ENCODE measurements around the gene KRTAP5-4. TPM values are rescaled to one million over a fixed set of nuclear protein-coding genes. Genes with fewer than 3 reads are reported as not detected.

KRTAP5-4 gene
- total and polyA plus RNA-seq, 2 donors (not counting 1 experiment from before 2014, with no cell fraction given): not detected

DNA sequence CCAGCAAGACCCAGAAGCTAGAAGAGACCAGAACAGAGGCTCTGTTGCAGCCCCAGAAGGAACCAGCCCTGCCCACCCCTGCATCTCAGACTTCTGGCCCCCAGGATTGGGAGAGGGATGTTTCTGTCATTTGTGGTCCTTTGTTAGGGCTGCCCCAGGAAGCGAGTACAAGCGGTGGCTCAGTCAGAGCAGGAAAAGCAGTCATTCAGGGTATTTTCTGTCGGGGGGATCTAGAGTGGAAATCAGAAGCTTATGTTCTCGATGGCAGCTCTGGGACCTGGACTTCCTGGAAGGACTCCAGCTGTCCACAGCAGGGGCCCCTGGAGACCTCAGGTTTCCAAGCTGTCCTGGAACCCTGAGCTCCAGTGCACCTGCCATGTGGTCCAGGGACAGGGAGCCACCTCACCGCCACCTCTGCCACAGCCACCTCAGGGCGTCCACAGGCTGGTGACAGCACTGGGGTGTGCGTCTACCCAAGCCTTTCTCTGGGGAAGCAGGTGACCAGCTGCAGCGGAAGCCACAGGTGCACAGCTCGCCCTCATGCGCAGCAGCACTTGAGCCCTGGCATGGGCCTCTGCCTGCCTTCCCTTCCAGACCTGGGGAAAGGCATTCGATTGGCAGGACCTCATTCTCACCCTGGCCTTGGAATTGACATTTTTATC, 10.2 kb upstream of the KRTAP5-4 start:
- no peak overlapping the region for H3K4me3 ChIP-seq (replicated peaks in 1 of 4; ENCODE audit: control extremely low read depth in 1 of 4, insufficient read depth in 1 of 4, low read depth in 3 of 4, low read length in 4 of 4)
- H4K20me1 ChIP-seq (ENCODE audit: control insufficient read depth, extremely low read depth, insufficient read depth, low read length): no peaks in the 10 kb centered on the region
- H3K4me1 ChIP-seq (ENCODE audit: control insufficient read depth, extremely low read depth, insufficient read depth, low read length): no peaks in the 10 kb centered on the region
- no peak overlapping the region for H3K4me2 ChIP-seq (ENCODE audit: extremely low read depth, insufficient read depth, low read length)
- no peak overlapping the region for H3K27ac ChIP-seq (ENCODE audit: insufficient read depth, low read length)
- no peak for DNase-seq (ENCODE audit: low read depth in 2 of 2)
- no peak overlapping the region for H2AFZ ChIP-seq (ENCODE audit: low read length)
- TF ChIP-seq EZH2 (IDR thresholded peaks at IDR 0.05; ENCODE audit: low read length, missing control alignments): no peak
- TF ChIP-seq, protein P1, sequence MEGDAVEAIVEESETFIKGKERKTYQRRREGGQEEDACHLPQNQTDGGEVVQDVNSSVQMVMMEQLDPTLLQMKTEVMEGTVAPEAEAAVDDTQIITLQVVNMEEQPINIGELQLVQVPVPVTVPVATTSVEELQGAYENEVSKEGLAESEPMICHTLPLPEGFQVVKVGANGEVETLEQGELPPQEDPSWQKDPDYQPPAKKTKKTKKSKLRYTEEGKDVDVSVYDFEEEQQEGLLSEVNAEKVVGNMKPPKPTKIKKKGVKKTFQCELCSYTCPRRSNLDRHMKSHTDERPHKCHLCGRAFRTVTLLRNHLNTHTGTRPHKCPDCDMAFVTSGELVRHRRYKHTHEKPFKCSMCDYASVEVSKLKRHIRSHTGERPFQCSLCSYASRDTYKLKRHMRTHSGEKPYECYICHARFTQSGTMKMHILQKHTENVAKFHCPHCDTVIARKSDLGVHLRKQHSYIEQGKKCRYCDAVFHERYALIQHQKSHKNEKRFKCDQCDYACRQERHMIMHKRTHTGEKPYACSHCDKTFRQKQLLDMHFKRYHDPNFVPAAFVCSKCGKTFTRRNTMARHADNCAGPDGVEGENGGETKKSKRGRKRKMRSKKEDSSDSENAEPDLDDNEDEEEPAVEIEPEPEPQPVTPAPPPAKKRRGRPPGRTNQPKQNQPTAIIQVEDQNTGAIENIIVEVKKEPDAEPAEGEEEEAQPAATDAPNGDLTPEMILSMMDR (conservative IDR thresholded peaks at IDR 0.05 in 1 of 2, IDR thresholded peaks at IDR 0.05 in 1 of 2; ENCODE audit: low read depth in 1 of 2, low read length in 2 of 2): no peak
- H3K36me3 ChIP-seq (ENCODE audit: control insufficient read depth, insufficient read depth, low read length): no peaks in the 10 kb centered on the region
- H3K27me3 ChIP-seq (ENCODE audit: control insufficient read depth, insufficient read depth, low read length): peaks cover 2% of the 10 kb centered on the region
- H3K9me3 ChIP-seq (ENCODE audit: control insufficient read depth, insufficient read depth, low read depth, low read length): no peaks in the 10 kb centered on the region
- no peak overlapping the region for H3K9ac ChIP-seq (ENCODE audit: insufficient read depth, low read length)
- H3K79me2 ChIP-seq (ENCODE audit: control insufficient read depth, insufficient read depth, low read length): no peaks in the 10 kb centered on the region

DNA sequence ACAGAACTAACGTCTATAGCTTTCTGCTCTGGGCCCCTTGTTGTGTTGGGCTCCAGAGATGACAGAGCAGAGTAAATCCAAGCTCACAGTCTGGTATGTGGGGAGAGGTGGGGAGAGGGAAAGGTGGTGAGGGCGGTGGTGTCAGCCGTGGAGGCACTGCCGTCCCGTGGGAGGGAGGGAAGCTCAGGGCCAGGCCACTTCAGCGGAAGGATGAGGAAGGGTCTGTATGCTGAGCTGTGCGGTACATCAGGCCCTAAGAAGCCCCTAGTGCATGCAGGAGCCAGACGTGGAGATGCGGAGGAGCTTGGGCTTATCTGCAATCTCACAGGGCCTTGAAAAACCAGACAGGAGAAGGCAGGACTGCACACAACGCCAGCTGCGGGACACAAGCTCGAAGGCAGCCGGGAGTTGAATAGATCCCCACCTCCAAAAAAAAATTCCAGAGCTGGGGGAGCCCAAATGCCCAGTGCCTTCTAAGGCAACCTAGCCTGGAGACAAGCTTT, 9.2 kb upstream of the KRTAP5-4 start:
- no peak overlapping the region for H3K27ac ChIP-seq (ENCODE audit: insufficient read depth, low read length)
- peaks cover 2% of the 10 kb centered on the region for H3K27me3 ChIP-seq (ENCODE audit: control insufficient read depth, insufficient read depth, low read length)
- no peaks in the 10 kb centered on the region for H3K4me1 ChIP-seq (ENCODE audit: control insufficient read depth, extremely low read depth, insufficient read depth, low read length)
- DNase-seq (ENCODE audit: low read depth in 2 of 2): no peak
- TF ChIP-seq EZH2 (IDR thresholded peaks at IDR 0.05; ENCODE audit: low read length, missing control alignments): no peak
- TF ChIP-seq, protein P1 (conservative IDR thresholded peaks at IDR 0.05 in 1 of 2, IDR thresholded peaks at IDR 0.05 in 1 of 2; ENCODE audit: low read depth in 1 of 2, low read length in 2 of 2): no peak
- no peaks in the 10 kb centered on the region for H3K79me2 ChIP-seq (ENCODE audit: control insufficient read depth, insufficient read depth, low read length)
- H3K9me3 ChIP-seq (ENCODE audit: control insufficient read depth, insufficient read depth, low read depth, low read length): no peaks in the 10 kb centered on the region
- no peak overlapping the region for H3K9ac ChIP-seq (ENCODE audit: insufficient read depth, low read length)
- H3K36me3 ChIP-seq (ENCODE audit: control insufficient read depth, insufficient read depth, low read length): no peaks in the 10 kb centered on the region
- no peaks in the 10 kb centered on the region for H4K20me1 ChIP-seq (ENCODE audit: control insufficient read depth, extremely low read depth, insufficient read depth, low read length)
- H2AFZ ChIP-seq (ENCODE audit: low read length): no peak overlapping the region
- H3K4me2 ChIP-seq (ENCODE audit: extremely low read depth, insufficient read depth, low read length): no peak overlapping the region
- no peak overlapping the region for H3K4me3 ChIP-seq (replicated peaks in 1 of 4; ENCODE audit: control extremely low read depth in 1 of 4, insufficient read depth in 1 of 4, low read depth in 3 of 4, low read length in 4 of 4)

DNA sequence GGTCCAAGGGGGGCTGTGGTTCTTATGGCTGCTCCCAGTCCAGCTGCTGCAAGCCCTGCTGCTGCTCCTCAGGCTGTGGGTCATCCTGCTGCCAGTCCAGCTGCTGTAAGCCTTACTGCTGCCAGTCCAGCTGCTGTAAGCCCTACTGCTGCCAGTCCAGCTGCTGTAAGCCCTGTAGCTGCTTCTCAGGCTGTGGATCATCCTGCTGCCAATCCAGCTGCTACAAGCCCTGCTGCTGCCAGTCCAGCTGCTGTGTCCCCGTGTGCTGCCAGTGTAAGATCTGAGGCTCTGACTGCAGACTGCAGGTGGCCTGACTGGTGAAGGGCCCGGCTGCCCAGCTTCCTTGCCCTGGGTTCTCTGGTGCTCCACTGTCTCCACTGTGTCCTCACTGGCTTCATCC, 8.3 kb upstream of the KRTAP5-4 start:
- Histone ChIP-seq H4K20me1 (ENCODE audit: control insufficient read depth, extremely low read depth, insufficient read depth, low read length) (no peaks in the 10 kb centered on the region), H2AFZ (ENCODE audit: low read length) (no peak overlapping the region), H3K27ac (ENCODE audit: insufficient read depth, low read length) (no peak overlapping the region), H3K9me3 (ENCODE audit: control insufficient read depth, insufficient read depth, low read depth, low read length) (no peaks in the 10 kb centered on the region), H3K4me3 (replicated peaks in 1 of 4; ENCODE audit: control extremely low read depth in 1 of 4, insufficient read depth in 1 of 4, low read depth in 3 of 4, low read length in 4 of 4) (no peak overlapping the region), H3K4me1 (ENCODE audit: control insufficient read depth, extremely low read depth, insufficient read depth, low read length) (no peaks in the 10 kb centered on the region), H3K36me3 (ENCODE audit: control insufficient read depth, insufficient read depth, low read length) (no peaks in the 10 kb centered on the region), H3K27me3 (ENCODE audit: control insufficient read depth, insufficient read depth, low read length) (peaks cover 6% of the 10 kb centered on the region), H3K9ac (ENCODE audit: insufficient read depth, low read length) (no peak overlapping the region), H3K79me2 (ENCODE audit: control insufficient read depth, insufficient read depth, low read length) (no peaks in the 10 kb centered on the region), H3K4me2 (ENCODE audit: extremely low read depth, insufficient read depth, low read length) (no peak overlapping the region)
- TF ChIP-seq EZH2 (IDR thresholded peaks at IDR 0.05; ENCODE audit: low read length, missing control alignments): no peak
- TF ChIP-seq, protein P1 (conservative IDR thresholded peaks at IDR 0.05 in 1 of 2, IDR thresholded peaks at IDR 0.05 in 1 of 2; ENCODE audit: low read depth in 1 of 2, low read length in 2 of 2): no peak
- DNase-seq (ENCODE audit: low read depth in 2 of 2): no peak
